Upper lobe of right lung (tissue), 1 donor: Measurements from ENCODE around the gene P2RY12. TPM values are rescaled to one million over a fixed set of nuclear protein-coding genes. Genes with fewer than 3 reads are reported as not detected.

Experiments
- ATAC-seq: fragments of 200-7000 bp; cut with Tn5 transposase; one replicate; pipeline ENCODE4 v1.9.1; 2020; ENCODE audit warnings: mild to moderate bottlenecking, moderate library complexity
- DNase-seq: peaks from one replicate; pipeline ENCODE4 v3.0.0-alpha.2; 2020
- H3K27ac ChIP-seq: fragments of 200-600 bp; one replicate; pipeline ENCODE4 v1.8.0; 2022
- H3K27me3 ChIP-seq: fragments of 200-600 bp; one replicate; pipeline ENCODE4 v1.8.0; 2022; ENCODE audit warnings: mild to moderate bottlenecking
- H3K36me3 ChIP-seq: fragments of 200-600 bp; one replicate; pipeline ENCODE4 v1.8.0; 2022
- H3K4me1 ChIP-seq: fragments of 200-600 bp; one replicate; pipeline ENCODE4 v1.8.0; 2022
- H3K4me3 ChIP-seq: fragments of 200-600 bp; one replicate; pipeline ENCODE4 v1.8.0; 2022; ENCODE audit warnings: mild to moderate bottlenecking
- H3K9me3 ChIP-seq: fragments of 200-600 bp; one replicate; pipeline ENCODE4 v1.8.0; 2022
- CTCF ChIP-seq: fragments of 200-600 bp; IDR thresholded peaks from one replicate; pipeline ENCODE4 v1.8.0; 2022; ENCODE audit warnings: antibody characterized with exemption
- intact Hi-C: fragments of 100-400 bp; cut with DNase I; formaldehyde crosslinking; loops from one replicate; pipeline ENCODE4 v1.11.0; 2022
- total RNA-seq: library from RNA; stranded (reverse); fragmentation: NEBNext Ultra II Directional; extraction: Animal tissue kit (Norgen Biotek cat#: 25700); gene quantifications from one replicate; pipeline ENCODE4 v1.2.1, GENCODE V29; 2021
- donor health status: DM: no; HTN: yes; CAD: no; lungs with severe emphysema.

The P2RY12 gene
- total RNA-seq, 1 donor from 2014 or later: 3.1 TPM

DNA sequence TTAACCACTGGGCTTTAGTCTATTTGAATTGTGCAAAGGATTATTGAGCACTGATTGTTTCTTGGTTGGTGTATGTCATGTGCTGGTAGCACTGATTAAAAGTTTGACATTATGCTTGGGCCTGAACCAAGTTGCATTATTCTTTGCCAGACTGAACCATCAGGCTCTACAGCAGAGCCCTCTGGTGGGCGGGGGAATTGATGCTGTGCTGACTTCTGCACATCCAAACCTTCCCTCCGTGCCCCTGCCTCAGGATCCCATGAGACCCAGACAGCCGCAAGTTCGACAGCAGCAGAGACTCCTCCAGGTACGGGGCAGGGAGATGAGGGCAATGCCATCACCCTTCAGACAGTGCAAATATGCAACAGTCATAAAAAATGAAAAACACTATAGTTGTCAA lies 28.4 kb upstream of the P2RY12 start:
- no peak overlapping the region for H3K4me3 ChIP-seq
- no peaks in the 10 kb centered on the region for H3K27me3 ChIP-seq
- no peaks in the 10 kb centered on the region for H3K9me3 ChIP-seq
- no peak for TF ChIP-seq CTCF
- intact Hi-C loops: no loop called here
- no peaks in the 10 kb centered on the region for H3K4me1 ChIP-seq
- ATAC-seq (peak; percentile 26), DNase-seq (no peak)
- no peaks in the 10 kb centered on the region for H3K36me3 ChIP-seq
- no peak overlapping the region for H3K27ac ChIP-seq

- intact Hi-C loops: no loop called here
- TF ChIP-seq CTCF: no peak
- no peak overlapping the region for H3K27ac ChIP-seq
Observed at GRCh38 chr3:151410891-151411559, 26.5 kb upstream of the P2RY12 start.

GRCh38 chr3:151407928-151408327 lies 23.4 kb upstream of the P2RY12 start:
- intact Hi-C loops: no loop called here
- no peak for DNase-seq
- Histone ChIP-seq H3K27me3 (no peaks in the 10 kb centered on the region), H3K4me3 (no peak overlapping the region), H3K9me3 (no peaks in the 10 kb centered on the region), H3K36me3 (no peaks in the 10 kb centered on the region), H3K27ac (no peak overlapping the region), H3K4me1 (no peaks in the 10 kb centered on the region)
- no peak for ATAC-seq
- no peak for TF ChIP-seq CTCF

More at GRCh38 chr3:151410891-151411559, 26.5 kb upstream of the P2RY12 start:
- H3K36me3 ChIP-seq: no peaks in the 10 kb centered on the region
- H3K27me3 ChIP-seq: no peaks in the 10 kb centered on the region
- H3K4me1 ChIP-seq: no peaks in the 10 kb centered on the region
- ATAC-seq (no peak), DNase-seq (no peak)
- H3K4me3 ChIP-seq: no peak overlapping the region
- H3K9me3 ChIP-seq: no peaks in the 10 kb centered on the region

- TF ChIP-seq CTCF: no peak
- H3K4me1 ChIP-seq: no peaks in the 10 kb centered on the region
- no peaks in the 10 kb centered on the region for H3K27me3 ChIP-seq
- ATAC-seq (no peak), DNase-seq (no peak)
- H3K36me3 ChIP-seq: no peaks in the 10 kb centered on the region
- H3K9me3 ChIP-seq: no peaks in the 10 kb centered on the region
- intact Hi-C loops: no loop called here
- H3K4me3 ChIP-seq: no peak overlapping the region
- H3K27ac ChIP-seq: no peak overlapping the region
Observed at GRCh38 chr3:151404316-151404715, 19.8 kb upstream of the P2RY12 start.

- no peaks in the 10 kb centered on the region for H3K9me3 ChIP-seq
- H3K27me3 ChIP-seq: no peaks in the 10 kb centered on the region
- H3K4me1 ChIP-seq: no peaks in the 10 kb centered on the region
- no peak for TF ChIP-seq CTCF
- ATAC-seq (no peak), DNase-seq (no peak)
- no peaks in the 10 kb centered on the region for H3K36me3 ChIP-seq
- H3K27ac ChIP-seq: no peak overlapping the region
- no peak overlapping the region for H3K4me3 ChIP-seq
- intact Hi-C loops: no loop called here
Observed at GRCh38 chr3:151403246-151403645, 18.7 kb upstream of the P2RY12 start.

DNA sequence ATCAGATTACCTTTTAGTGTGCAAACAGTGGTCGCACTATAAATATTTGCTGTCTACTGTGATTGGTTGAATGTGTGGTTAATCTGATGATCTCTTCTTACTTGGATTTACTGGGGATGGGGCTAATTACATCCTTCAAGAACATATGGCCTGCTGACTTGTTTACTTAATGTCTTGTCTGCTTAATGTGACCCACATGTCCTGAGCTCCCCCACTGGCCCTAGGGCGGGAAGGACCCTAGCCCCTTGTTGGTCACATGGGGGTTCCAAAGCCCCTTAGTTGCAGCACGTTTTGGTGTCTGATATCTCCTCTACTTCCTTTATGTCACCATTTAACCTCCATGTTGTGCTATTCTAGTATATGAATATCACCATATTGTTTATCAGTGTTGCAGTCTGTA lies 17.8 kb upstream of the P2RY12 start:
- no peak for ATAC-seq
- no peaks in the 10 kb centered on the region for H3K4me1 ChIP-seq
- intact Hi-C loops: no loop called here

More for the DNA sequence above, 17.8 kb upstream of the P2RY12 start:
- TF ChIP-seq CTCF: no peak
- H3K27me3 ChIP-seq: no peaks in the 10 kb centered on the region
- no peaks in the 10 kb centered on the region for H3K9me3 ChIP-seq
- H3K36me3 ChIP-seq: no peaks in the 10 kb centered on the region
- H3K27ac ChIP-seq: no peak overlapping the region
- H3K4me3 ChIP-seq: no peak overlapping the region
- no peak for DNase-seq
